Measurements from ENCODE around the gene TBC1D10B. TPM values are rescaled to one million over a fixed set of nuclear protein-coding genes. Genes with fewer than 3 reads are reported as not detected.

The TBC1D10B gene
- total and polyA plus RNA-seq, 9 of the 15 experiments (the other 6 are each of a cell fraction or from before 2014, with no cell fraction given) = 2.2 to 55.4 (median 17.5) TPM

GRCh38 chr16:30377812-30378235 lies 7.5 kb upstream of the TBC1D10B start (continued):
- TF ChIP-seq ZNF311 (CRISPR knock-in tag; IDR thresholded peaks at IDR 0.05) (no peak), CC2D1A (IDR thresholded peaks at IDR 0.05) (peak; percentile 1; the same call in 1 of the 2 replicates)

- FAIRE-seq = no peak
- H3K36me3 ChIP-seq (ENCODE audit: control insufficient read depth, insufficient read depth, low read length) = peaks cover 7% of the 10 kb centered on the region; the same call in 1 of the 3 replicates
- 36% methylated on average over 18 of the region's 29 CpGs for WGBS (ENCODE audit: insufficient coverage, low coverage, missing lambda C conversion rate)
- no TSS peak for BruUV-seq (replicated peaks)
- intact Hi-C loops (cut with micrococcal nuclease) = loop anchor here (10.0 kb wide), 1 partner anchor 312 kb away; the partner anchor contains the start of gene ALDOA
- H3K9me3 ChIP-seq (replicated peaks; ENCODE audit: control insufficient read depth, insufficient read depth, low read depth, low read length) = no peaks in the 10 kb centered on the region
- in situ Hi-C loops (cut with MboI) = no loop called here
- peak overlapping the region; percentile 68 for H2AFZ ChIP-seq (ENCODE audit: low read depth, low read length)
- peak overlapping the region; percentile 92 for H3K27ac ChIP-seq (ENCODE audit: extremely low read depth, low read depth, low read length)
- peak overlapping the region; percentile 81 to 88 for H3K9ac ChIP-seq (ENCODE audit: insufficient read depth in 1 of 2, low read depth in 2 of 2, low read length in 2 of 2)
- ChIA-PET CTCF (ENCODE audit: low intra/inter-chr PET ratio) (no interaction called here), POLR2A (interaction anchor here (0.6 to 2.3 kb wide), 4 partner anchors 12 to 519 kb away, joined by 3 to 6 read pairs (median 4); partner anchors contain the start of gene CTF1)
- H3K9me1 ChIP-seq (ENCODE audit: control insufficient read depth, insufficient read depth, low read length) = no peaks in the 10 kb centered on the region
- peak overlapping the region; percentile 55 for H3K4me3 ChIP-seq
- ATAC-seq = no peak
- no peaks in the 10 kb centered on the region for H4K20me1 ChIP-seq (replicated peaks; ENCODE audit: control insufficient read depth, insufficient read depth, low read length)
- peaks cover 43 to 65% of the 10 kb centered on the region in 2 experiments for H3K4me1 ChIP-seq (replicated peaks in 1 of 2; ENCODE audit: control insufficient read depth in 2 of 2, insufficient read depth in 2 of 2, low read length in 2 of 2)
- peak in 3 of 4 experiments; percentile 81 to 85 (median 84) for DNase-seq (ENCODE audit: extremely low read depth in 1 of 4, low spot score in 3 of 4)
- H3K4me2 ChIP-seq (ENCODE audit: insufficient read depth, low read length) = peak overlapping the region; percentile 81
- H3K79me2 ChIP-seq (ENCODE audit: control insufficient read depth, insufficient read depth, low read length) = peaks cover 16% of the 10 kb centered on the region
- H3K27me3 ChIP-seq (ENCODE audit: control insufficient read depth in 2 of 2, insufficient read depth in 2 of 2, low read length in 2 of 2) = no peaks in the 10 kb centered on the region
- TF ChIP-seq ZNF384 (IDR thresholded peaks at IDR 0.05; ENCODE audit: low read depth, low read length) (no peak), ZNF717 (CRISPR knock-in tag; IDR thresholded peaks at IDR 0.05) (no peak), BCOR (IDR thresholded peaks at IDR 0.05) (no peak), TGIF2 (CRISPR knock-in tag; IDR thresholded peaks at IDR 0.05) (no peak), NR1H2 (CRISPR knock-in tag; IDR thresholded peaks at IDR 0.05) (0 out of 2 replicates have a peak, but pooled peaks have one; percentile 25), ZNF778 (CRISPR knock-in tag; IDR thresholded peaks at IDR 0.05) (no peak), HNRNPK (IDR thresholded peaks at IDR 0.05; ENCODE audit: low read depth, low read length, poor library complexity, severe bottlenecking) (no peak), JUN (IDR thresholded peaks at IDR 0.05; ENCODE audit: borderline replicate concordance, low read depth, low read length) (no peak), JUN (CRISPR knock-in tag; IDR thresholded peaks at IDR 0.05; ENCODE audit: borderline replicate concordance) (no peak; the same call in 1 of the 2 replicates), THAP7 (CRISPR knock-in tag; IDR thresholded peaks at IDR 0.05) (no peak)
Measured at GRCh38 chr16:30377050-30377811, 6.9 kb upstream of the TBC1D10B start.

All from K562 (cell line).